Measurements from ENCODE around the gene DTNBP1.
"Not testable (repeated sequence)": the region's sequence is repeated elsewhere in the genome, so short reads cannot be mapped to it uniquely, and the experiment has no call there.

The DTNBP1 gene

GRCh38 chr6:15553736-15554294 lies 109.0 kb downstream of the DTNBP1 start:
- DNase-seq: no peak

- no peak for DNase-seq
Observed at GRCh38 chr6:15553031-15553430, 109.8 kb downstream of the DTNBP1 start.

- no peak for DNase-seq
Observed at GRCh38 chr6:15551798-15552197, 111.0 kb downstream of the DTNBP1 start.

- no peak for DNase-seq
Observed at GRCh38 chr6:15551262-15551661, 111.6 kb downstream of the DTNBP1 start.

- DNase-seq: no peak
Observed at GRCh38 chr6:15550546-15551123, 112.2 kb downstream of the DTNBP1 start.

- no peak for DNase-seq
Observed at GRCh38 chr6:15549371-15549770, 113.5 kb downstream of the DTNBP1 start.

- DNase-seq: no peak
Observed at GRCh38 chr6:15547400-15547799, 115.4 kb downstream of the DTNBP1 start.

- DNase-seq: no peak
Observed at GRCh38 chr6:15546591-15546990, 116.2 kb downstream of the DTNBP1 start.

GRCh38 chr6:15544321-15544900 lies 118.4 kb downstream of the DTNBP1 start:
- DNase-seq: no peak

GRCh38 chr6:15543332-15543917 lies 119.4 kb downstream of the DTNBP1 start:
- DNase-seq: not testable (repeated sequence)

GRCh38 chr6:15539722-15540270 lies 123.0 kb downstream of the DTNBP1 start:
- DNase-seq: no peak

GRCh38 chr6:15538766-15539495 lies 123.9 kb downstream of the DTNBP1 start:
- no peak for DNase-seq

- no peak for DNase-seq
Observed at GRCh38 chr6:15538106-15538505, 124.7 kb downstream of the DTNBP1 start.

GRCh38 chr6:15536198-15536955 lies 126.5 kb downstream of the DTNBP1 start:
- DNase-seq: no peak

GRCh38 chr6:15535495-15536197 lies 127.2 kb downstream of the DTNBP1 start:
- DNase-seq: no peak

- no peak for DNase-seq
Observed at GRCh38 chr6:15534974-15535373, 127.9 kb downstream of the DTNBP1 start.

GRCh38 chr6:15533379-15534026 lies 129.3 kb downstream of the DTNBP1 start:
- no peak for DNase-seq

- no peak for DNase-seq
Observed at GRCh38 chr6:15531973-15532372, 130.9 kb downstream of the DTNBP1 start.

- DNase-seq: no peak
Observed at GRCh38 chr6:15530411-15530810, 132.4 kb downstream of the DTNBP1 start.

GRCh38 chr6:15528870-15529269 lies 134.0 kb downstream of the DTNBP1 start:
- DNase-seq: no peak
